ENCODE measurements around the gene TM4SF18.

TM4SF18 gene

GRCh38 chr3:149331396-149331795 lies 2.0 kb downstream of the TM4SF18 start:
- no peak for DNase-seq (ENCODE audit: low read depth in 1 of 2, low spot score in 1 of 2)

- no peak for DNase-seq (ENCODE audit: low read depth in 1 of 2, low spot score in 1 of 2)
Measured at GRCh38 chr3:149330609-149331331, 2.7 kb downstream of the TM4SF18 start.

GRCh38 chr3:149327156-149327555 lies 6.3 kb downstream of the TM4SF18 start:
- DNase-seq (ENCODE audit: low read depth in 1 of 2, low spot score in 1 of 2), result no peak

- DNase-seq (ENCODE audit: low read depth in 1 of 2, low spot score in 1 of 2), result no peak
Measured at GRCh38 chr3:149325581-149325980, 7.9 kb downstream of the TM4SF18 start.

GRCh38 chr3:149324332-149324731 lies 9.1 kb downstream of the TM4SF18 start:
- DNase-seq (ENCODE audit: low read depth in 1 of 2, low spot score in 1 of 2), result no peak

GRCh38 chr3:149321640-149322039 lies 11.8 kb downstream of the TM4SF18 start:
- DNase-seq (ENCODE audit: low read depth in 1 of 2, low spot score in 1 of 2), result no peak

GRCh38 chr3:149321136-149321535 lies 12.3 kb downstream of the TM4SF18 start:
- DNase-seq (ENCODE audit: low read depth in 1 of 2, low spot score in 1 of 2), result no peak

- no peak for DNase-seq (ENCODE audit: low read depth in 1 of 2, low spot score in 1 of 2)
Measured at GRCh38 chr3:149319750-149320149, 13.7 kb downstream of the TM4SF18 start.

- no peak for DNase-seq (ENCODE audit: low read depth in 1 of 2, low spot score in 1 of 2)
Measured at GRCh38 chr3:149317072-149317471, 16.4 kb downstream of the TM4SF18 start.

GRCh38 chr3:149316437-149316836 lies 17.0 kb downstream of the TM4SF18 start:
- no peak for DNase-seq (ENCODE audit: low read depth in 1 of 2, low spot score in 1 of 2)

- no peak for DNase-seq (ENCODE audit: low read depth in 1 of 2, low spot score in 1 of 2)
Measured at GRCh38 chr3:149315694-149316093, 17.7 kb downstream of the TM4SF18 start.

GRCh38 chr3:149314807-149315578 lies 18.4 kb downstream of the TM4SF18 start:
- no peak for DNase-seq (ENCODE audit: low read depth in 1 of 2, low spot score in 1 of 2)

GRCh38 chr3:149313542-149313941 lies 19.9 kb downstream of the TM4SF18 start:
- no peak for DNase-seq (ENCODE audit: low read depth in 1 of 2, low spot score in 1 of 2)

GRCh38 chr3:149310796-149311534 lies 22.5 kb downstream of the TM4SF18 start:
- DNase-seq (ENCODE audit: low read depth in 1 of 2, low spot score in 1 of 2), result no peak

GRCh38 chr3:149307435-149307783 lies 26.0 kb downstream of the TM4SF18 start:
- no peak for DNase-seq (ENCODE audit: low read depth in 1 of 2, low spot score in 1 of 2)

- DNase-seq (ENCODE audit: low read depth in 1 of 2, low spot score in 1 of 2), result no peak
Measured at GRCh38 chr3:149306751-149307434, 26.5 kb downstream of the TM4SF18 start.

GRCh38 chr3:149305376-149305775 lies 28.1 kb downstream of the TM4SF18 start:
- no peak for DNase-seq (ENCODE audit: low read depth in 1 of 2, low spot score in 1 of 2)

- DNase-seq (ENCODE audit: low read depth in 1 of 2, low spot score in 1 of 2), result no peak
Measured at GRCh38 chr3:149299938-149300801, 33.3 kb downstream of the TM4SF18 start.

GRCh38 chr3:149296972-149297371 lies 36.5 kb downstream of the TM4SF18 start:
- no peak for DNase-seq (ENCODE audit: low read depth in 1 of 2, low spot score in 1 of 2)

GRCh38 chr3:149292666-149293065 lies 40.8 kb downstream of the TM4SF18 start:
- DNase-seq (ENCODE audit: low read depth in 1 of 2, low spot score in 1 of 2), result no peak
